Left kidney (tissue), 2 donors: Measurements from ENCODE around the gene USP37. TPM values are rescaled to one million over a fixed set of nuclear protein-coding genes. Genes with fewer than 3 reads are reported as not detected.

Source experiments
- DNase-seq: peaks from one replicate; pipeline ENCODE4 v3.0.0-alpha.2; 2013
- polyA plus RNA-seq: library from polyadenylated mRNA; unstranded; fragments of 120-200 nt; gene quantifications from one replicate; pipeline ENCODE4 v1.2.1, GENCODE V29; 2013; ENCODE audit not compliant: insufficient read length

The USP37 gene
- polyA plus RNA-seq, 1 donor: 17.6 TPM

- DNase-seq: no peak
Measured at GRCh38 chr2:218401890-218402289, 166.3 kb downstream of the USP37 start.

- no peak for DNase-seq
Measured at GRCh38 chr2:218400930-218401881, 166.9 kb downstream of the USP37 start.

Other genes starting within 250 kb of the USP37 start
- 5.0 TPM for gene CATIP, start 211.5 kb downstream of the USP37 start, polyA plus RNA-seq
- gene SLC11A1, start 186.1 kb downstream of the USP37 start, polyA plus RNA-seq: 0.58 TPM
- 122 TPM for gene CTDSP1, start 168.5 kb downstream of the USP37 start, polyA plus RNA-seq
- gene VIL1, start 149.2 kb downstream of the USP37 start, polyA plus RNA-seq: 23.3 TPM
- 77.2 TPM for gene CNOT9, start 488 bp upstream of the USP37 start, polyA plus RNA-seq
- gene PLCD4, start 39.5 kb upstream of the USP37 start, polyA plus RNA-seq: 11.9 TPM
- gene ZNF142, start 91.3 kb upstream of the USP37 start, polyA plus RNA-seq: 20.3 TPM
- gene BCS1L, start 91.3 kb upstream of the USP37 start, polyA plus RNA-seq: 58.6 TPM
- 50.9 TPM for gene RNF25, start 103.7 kb upstream of the USP37 start, polyA plus RNA-seq
- gene STK36, start 103.7 kb upstream of the USP37 start, polyA plus RNA-seq: 115 TPM
- gene TTLL4, start 142.5 kb upstream of the USP37 start, polyA plus RNA-seq: 47.2 TPM
- gene CYP27A1, start 213.8 kb upstream of the USP37 start, polyA plus RNA-seq: 49.7 TPM